ENCODE data around the gene GALNT15.

The GALNT15 gene

DNA sequence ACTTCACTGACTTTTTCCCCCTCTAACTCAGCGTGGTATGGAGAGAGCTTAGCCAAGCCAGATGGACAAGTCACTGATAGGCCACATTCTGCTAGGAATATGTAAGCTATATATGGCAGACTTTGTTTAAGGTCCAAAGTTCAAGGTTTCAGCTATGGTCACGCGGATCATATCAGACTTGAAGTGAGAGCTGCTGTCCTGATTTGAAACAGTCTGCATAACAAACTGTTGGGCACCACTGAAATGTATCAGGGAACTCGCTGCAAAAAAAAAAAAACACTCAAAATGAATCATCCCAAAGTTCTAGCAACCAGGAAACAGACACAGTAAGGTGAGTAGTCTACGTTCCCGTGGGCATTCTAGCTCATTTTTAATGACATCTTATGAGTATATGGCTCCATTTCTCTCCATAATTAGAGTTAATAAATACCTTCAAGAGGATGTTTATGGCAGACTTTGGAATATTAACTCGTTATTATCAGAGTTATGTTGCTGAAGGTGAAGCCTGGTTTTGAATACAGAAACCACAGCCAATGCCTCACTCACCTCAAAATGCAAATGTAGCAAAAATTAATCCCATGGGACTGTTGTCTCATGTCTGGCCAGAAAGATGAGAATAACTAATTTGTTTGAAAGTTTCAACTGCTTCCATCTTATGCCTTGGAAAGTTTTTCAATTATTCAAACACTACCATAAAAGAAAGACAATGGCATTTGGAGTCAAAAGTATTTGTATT is 77.9 kb downstream of the GALNT15 start:
- no peak for DNase-seq (ENCODE audit: low read depth, low spot score)

DNA sequence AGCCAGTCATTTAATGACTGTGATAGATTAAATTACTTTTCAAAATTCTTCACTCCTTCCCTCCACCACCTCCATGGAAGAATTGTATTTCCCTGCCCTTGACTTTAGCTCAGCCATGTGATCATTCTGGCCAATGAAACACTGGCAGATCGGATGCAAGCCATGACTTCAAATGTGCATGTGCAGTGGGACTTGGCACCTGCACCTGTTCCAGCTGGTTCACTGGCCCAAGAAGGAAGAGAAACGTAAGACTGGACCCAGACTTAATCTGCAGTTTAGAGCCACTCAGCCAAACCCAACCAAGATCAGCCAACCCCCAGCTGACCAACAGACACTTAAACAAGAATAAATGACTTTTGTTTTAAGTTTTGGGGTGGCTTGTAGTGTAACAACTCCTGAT is 78.5 kb downstream of the GALNT15 start:
- DNase-seq (ENCODE audit: low read depth, low spot score) = no peak

DNA sequence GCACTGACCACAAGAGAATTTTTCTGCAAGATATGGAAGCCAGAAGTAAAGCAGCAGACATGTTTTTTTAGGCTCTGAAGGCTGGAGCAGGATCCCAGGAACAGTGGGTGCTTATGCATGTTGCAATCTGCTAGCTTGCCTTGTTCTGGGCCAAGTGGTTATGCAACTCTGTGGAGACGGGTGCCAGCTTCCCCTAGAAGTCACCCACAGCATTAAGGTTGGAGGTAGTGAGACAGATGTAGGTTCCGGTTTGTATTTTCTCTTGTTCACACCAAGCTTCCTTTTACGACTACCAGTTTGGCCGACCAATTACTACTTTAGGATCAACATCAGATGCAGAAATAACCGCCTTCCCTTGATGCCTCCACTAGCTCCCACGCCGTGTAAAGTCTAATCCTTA is 79.1 kb downstream of the GALNT15 start:
- no peak for DNase-seq (ENCODE audit: low read depth, low spot score)

DNA sequence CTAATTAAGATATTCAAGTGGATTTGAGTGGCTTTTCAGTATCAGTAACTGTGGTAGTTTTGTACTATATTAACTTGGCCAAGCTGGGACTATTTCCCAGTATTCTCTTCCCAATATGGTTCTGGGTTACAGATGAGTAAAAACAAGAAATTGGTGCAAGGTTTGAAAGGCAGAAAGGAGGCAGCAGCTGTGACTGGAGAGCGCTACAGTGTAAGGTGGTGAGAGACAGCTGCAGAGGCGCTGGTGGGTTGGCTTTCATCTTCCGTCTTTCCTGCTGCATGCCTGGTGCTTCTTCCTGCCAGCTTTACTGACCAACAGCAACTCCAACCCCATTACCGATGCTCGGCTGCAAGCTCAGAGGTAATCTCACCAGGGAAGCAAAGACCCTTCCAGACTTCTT is 80.4 kb downstream of the GALNT15 start:
- no peak for DNase-seq (ENCODE audit: low read depth, low spot score)

DNA sequence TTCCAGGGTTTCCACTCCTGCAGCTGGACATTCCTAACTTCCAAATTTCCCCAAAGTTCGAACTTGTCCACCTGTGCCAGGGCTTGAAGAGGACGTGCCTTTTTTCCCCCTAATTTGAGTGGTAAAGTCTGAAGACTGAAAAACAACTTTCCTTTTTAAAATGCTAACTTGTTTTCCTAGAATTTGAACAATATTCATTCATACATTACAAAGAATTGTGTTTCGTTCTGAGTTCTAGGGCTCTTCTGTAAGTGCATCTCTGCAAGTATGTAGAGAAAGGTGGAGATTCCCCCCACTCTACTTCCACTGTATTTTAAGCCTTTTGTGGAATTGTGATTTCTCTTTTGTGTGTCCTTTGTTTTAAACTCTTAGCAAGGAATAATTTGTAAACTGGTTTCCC is 80.8 kb downstream of the GALNT15 start:
- DNase-seq (ENCODE audit: low read depth, low spot score) = no peak

DNA sequence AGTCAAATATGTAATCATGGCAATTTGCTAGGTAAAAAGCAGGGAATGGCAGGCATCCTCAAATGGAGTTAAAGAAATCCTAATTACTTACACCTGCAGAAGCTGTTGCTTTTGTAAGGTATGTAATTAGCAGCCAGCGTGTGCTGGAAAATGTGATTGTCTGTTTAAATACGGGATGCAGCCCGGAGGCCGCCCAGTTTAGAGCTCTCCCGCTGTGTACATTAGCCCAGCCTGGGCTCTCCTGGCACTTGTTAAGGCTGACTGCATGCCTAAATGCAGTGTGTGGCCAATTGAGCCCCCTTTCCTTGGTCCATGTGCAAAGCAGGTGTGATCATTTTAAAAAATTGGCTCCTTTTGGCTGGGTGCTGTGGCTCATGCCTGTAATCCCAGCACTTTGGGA is 81.2 kb downstream of the GALNT15 start:
- no peak for DNase-seq (ENCODE audit: low read depth, low spot score)

DNA sequence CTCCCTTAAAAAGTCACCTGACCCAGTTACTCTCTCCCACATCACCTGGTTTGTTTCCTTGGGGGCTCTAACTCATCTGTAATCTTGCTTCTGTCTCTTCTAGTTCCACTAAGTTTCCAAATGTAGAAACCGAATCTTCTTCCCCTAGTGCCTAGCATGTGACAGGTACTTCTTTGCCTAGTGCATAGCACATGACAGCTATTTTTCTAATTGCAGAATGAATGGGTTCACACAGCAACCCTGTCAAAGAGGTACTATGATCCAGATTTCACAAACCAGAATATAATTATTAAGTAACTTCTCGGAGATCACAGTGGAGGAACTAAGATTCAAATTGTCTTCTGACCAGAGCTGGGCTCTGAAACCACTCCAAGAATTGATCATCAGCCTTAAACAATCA is 82.8 kb downstream of the GALNT15 start:
- no peak for DNase-seq (ENCODE audit: low read depth, low spot score)

DNA sequence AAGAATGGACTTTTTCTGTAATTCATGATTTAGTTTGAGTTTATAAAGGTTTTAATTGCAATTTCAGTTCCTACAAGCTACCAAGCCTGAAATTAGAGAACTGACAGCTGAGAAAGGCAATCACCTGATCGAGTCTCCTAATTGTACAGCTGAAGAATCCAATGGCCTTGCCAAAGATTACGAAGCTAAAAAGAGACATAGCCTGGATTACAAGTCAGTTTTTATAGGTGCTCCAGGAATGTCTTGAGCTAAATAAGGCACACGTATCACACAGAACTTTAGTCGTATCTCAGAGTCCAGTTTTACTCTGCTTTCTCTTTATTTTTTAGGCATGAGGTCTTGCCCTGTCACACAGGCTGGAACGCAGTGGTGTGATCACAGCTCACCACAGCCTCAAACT is 83.7 kb downstream of the GALNT15 start:
- DNase-seq (ENCODE audit: low read depth, low spot score) = no peak

DNA sequence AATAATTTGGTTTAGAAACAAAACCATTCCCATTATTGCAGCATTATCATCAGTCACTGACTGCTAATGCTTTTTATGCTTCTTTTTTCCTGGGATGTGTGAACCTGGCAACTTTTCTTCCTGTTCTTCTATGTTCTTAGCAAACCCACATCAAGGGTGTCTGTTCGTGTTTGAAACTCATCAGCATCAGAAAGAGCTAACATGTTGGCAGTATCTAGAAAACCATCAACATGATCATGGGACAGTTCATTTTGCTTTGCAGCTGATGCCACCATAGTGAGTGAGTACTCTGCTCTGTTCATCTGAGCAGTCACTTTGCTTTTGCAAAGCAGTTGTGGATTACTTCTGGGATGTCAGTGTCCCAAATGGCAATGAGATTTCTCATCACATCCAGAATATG is 84.4 kb downstream of the GALNT15 start:
- no peak for DNase-seq (ENCODE audit: low read depth, low spot score)

DNA sequence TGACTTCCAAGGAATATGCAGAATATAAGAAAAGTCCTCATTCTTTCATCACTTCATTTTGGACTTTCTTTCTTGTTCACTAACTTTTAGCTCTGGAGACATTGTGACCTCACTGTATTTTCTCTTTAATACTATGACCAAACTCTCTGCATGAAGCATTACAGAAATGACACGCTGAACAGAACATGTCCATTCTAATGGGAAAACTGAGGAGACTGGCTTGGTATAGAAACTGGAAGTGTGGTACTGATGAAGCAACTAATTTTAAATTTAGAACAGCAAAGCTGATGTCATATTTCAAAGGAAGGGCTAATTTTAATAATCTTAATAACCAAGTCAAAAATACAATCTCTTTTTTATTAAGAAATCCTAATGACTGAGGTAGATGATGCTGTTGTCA is 85.6 kb downstream of the GALNT15 start:
- DNase-seq (ENCODE audit: low read depth, low spot score) = no peak

DNA sequence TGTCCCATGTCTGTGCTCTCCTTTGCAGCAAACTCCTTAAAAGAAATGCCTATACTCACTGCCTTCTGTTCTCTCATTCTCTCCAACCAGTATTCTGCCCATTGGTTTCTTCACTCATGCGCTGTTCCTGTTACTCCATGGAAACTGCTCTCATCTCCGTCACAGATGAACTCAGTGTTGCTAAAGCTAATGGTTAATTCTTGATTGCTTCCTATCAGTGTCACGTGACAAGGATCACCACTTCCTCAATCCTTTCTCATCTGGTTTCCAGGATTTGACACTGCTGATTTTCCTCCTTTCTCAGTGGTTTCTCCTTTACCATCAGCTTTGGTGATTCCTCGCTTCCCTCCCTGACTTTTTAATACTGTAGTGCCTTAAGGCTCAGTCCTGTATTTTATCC is 87.7 kb downstream of the GALNT15 start:
- DNase-seq (ENCODE audit: low read depth, low spot score) = no peak

DNA sequence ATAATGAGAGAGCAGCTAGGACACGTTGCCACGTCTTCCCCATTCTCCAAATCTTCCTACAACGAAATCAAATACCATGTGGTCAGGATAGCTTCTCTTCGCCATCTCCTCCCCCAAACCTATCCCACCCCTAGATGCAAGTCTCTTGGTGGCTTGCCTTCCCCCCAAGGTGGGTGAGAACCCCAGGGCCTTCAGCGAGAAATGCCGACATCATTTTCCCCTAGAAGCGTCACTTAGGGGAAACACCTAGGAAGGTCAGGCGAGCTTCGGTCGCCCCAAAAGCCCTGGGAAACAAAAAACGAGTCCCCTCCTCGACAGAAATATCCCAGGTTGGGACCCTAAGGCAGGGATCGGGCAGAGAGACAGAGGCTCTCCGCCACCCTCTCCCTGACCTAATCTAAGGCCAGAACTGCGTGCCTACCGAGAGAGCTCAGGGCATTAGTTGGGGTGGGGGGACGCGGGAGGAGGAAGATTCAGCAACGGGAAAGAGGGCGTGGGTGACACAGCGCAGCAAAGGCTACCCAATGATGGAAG is 89.8 kb downstream of the GALNT15 start:
- no peak for DNase-seq (ENCODE audit: low read depth, low spot score)

DNA sequence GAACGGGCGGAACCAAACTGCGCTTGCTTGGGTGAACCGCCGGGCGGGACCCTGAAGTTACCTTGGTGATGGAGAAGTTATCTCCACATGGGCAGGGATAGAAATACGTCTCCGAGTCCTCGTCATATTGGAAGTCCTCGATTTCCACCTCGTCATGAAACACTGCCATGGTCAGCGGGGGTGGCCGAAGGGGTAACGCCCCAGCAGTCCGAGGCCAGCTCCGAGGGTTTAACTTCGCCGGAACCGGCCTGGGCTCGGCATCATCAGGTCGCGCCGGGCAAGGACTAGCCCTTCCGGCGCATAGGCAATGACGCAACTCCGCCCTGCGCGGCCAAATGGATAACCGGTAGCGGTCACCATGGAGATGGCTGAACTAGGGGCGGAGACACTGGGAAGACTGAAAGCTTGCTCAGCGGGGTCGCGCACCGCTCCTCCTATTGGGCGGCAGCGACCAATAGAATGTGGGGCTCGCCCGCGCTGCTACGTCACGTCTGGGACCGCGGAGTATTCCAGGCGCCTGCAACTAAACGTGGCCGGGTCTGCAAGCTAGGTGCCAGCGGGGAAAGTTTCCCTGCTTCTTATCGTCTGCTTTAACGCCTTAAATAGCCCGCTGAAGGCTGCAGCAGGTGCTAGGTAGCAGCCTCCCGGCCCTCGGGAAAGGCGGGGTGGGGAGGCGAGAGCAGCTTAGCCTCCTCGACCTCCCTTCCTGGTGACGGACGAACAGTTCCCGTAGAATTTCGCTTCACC is 90.4 kb downstream of the GALNT15 start, which contains the start of the genes DPH3 and OXNAD1:
DPH3 (minus strand) TSS at position 236 of the 747 bp plus-strand sequence; CDS start at position 169, 67 bp downstream.
OXNAD1 (plus strand) TSS at position 505 of the 747 bp plus-strand sequence. CDS start 5,741 bp downstream, outside the sequence.
- peak; percentile 95 for DNase-seq (ENCODE audit: low read depth, low spot score)

DNA sequence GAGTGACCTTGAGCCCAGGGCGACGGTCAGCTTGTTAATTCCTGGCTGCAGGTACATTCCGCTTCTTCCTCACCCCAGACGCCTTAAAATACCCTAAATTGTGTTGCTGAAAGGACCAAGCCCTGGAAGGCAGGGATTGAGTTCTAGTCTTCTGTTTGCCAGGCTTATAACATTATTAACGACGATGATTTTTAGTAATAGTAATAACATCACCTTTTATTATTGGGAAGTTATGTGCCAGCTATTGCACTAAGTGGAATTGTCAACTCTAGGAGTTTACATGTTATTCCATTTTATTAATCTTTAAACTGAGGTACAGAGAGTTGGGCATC is 90.9 kb downstream of the GALNT15 start:
- no peak for DNase-seq (ENCODE audit: low read depth, low spot score)

DNA sequence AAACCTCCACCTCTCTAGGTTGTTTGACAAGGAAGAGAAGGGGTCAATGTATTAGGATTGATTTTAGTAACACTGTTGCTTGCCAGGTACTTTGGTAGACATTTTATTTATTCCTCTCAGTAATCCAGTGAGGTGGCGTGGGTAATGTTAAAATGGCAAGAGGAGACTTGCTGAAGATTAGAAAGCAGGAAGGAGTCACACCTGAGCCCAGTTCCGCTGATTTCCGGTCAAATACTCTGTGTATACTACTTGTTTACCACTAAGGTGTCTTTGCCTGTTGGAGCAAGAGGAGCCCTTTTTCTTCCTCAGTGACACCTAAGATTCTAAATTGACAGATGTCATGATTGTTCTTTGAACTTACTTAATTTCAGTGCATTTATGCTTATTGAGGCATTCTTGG is 92.2 kb downstream of the GALNT15 start:
- DNase-seq (ENCODE audit: low read depth, low spot score) = no peak

DNA sequence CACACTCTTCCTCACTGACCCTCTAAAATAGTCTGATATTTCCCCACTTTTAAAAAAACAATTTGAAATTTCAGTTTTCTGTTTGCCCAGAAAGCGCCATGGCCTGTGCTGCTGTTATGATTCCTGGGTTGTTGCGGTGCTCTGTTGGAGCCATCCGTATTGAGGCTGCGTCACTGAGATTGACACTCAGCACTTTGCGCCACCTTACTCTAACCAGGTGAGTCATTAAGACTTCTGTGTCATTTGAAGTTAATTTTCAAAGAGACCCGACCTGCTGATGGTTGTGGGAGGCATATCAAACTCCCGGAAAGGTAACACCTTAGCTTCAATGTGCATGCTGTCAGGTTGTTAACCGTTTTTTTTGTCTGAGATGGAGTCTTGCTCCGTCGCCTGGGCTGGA is 96.4 kb downstream of the GALNT15 start:
- DNase-seq (ENCODE audit: low read depth, low spot score) = no peak

DNA sequence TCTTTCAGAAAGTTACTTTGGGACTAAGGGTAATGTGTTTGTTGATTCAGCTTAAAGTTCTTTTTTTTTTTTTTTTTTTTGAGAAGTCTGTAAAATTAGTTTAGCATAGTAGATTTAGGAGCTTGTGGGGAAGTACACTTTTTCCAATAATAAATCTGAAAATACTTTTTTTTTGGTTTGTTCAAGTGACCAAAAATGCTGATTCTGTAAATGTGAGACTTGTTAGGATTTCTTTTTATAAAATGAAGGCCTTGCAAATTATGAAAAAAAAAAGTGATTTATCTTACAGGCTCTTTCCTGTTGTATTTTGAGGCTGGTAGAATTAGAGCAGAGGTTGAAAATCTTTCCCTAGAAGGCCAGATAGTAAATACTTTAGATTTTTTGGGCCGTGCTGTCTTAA is 98.1 kb downstream of the GALNT15 start:
- DNase-seq (ENCODE audit: low read depth, low spot score) = no peak

DNA sequence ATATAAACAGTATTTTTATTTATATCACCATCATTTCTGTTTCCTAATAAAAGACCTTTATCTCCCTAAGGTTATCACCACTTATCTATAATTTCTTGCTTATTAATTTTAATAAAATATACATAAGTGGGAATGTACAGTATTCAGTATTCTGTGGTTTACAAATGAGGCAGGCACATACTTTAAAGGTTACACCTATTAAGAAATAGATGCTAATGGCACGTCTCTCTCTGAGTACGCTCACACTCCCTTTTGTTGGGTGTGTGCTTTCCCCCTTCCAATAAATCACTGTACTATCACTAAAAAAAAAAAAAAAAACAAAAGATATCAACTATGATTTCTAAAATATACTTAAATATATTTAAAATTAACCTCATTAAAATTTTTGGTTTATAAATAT is 99.4 kb downstream of the GALNT15 start:
- no peak for DNase-seq (ENCODE audit: low read depth, low spot score)

DNA sequence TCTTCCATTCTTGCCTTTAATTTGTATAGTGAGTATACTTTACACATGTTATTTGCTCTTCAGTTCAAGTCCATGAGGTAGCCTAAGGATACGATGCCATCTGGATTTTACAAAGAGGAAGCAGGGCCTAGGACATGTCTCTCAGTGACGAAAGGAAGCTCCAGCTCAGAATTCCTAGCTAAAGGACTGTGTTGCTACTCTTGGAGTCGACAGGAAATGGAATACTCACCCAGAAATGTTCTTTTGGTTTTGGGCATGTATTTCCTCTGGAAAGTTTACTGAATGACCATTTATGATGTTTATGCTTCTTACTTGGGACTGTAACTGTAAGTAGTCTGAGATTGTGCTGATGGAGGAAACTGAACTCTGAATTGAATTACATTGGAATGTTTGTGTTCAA is 103.0 kb downstream of the GALNT15 start:
- DNase-seq (ENCODE audit: low read depth, low spot score) = no peak

DNA sequence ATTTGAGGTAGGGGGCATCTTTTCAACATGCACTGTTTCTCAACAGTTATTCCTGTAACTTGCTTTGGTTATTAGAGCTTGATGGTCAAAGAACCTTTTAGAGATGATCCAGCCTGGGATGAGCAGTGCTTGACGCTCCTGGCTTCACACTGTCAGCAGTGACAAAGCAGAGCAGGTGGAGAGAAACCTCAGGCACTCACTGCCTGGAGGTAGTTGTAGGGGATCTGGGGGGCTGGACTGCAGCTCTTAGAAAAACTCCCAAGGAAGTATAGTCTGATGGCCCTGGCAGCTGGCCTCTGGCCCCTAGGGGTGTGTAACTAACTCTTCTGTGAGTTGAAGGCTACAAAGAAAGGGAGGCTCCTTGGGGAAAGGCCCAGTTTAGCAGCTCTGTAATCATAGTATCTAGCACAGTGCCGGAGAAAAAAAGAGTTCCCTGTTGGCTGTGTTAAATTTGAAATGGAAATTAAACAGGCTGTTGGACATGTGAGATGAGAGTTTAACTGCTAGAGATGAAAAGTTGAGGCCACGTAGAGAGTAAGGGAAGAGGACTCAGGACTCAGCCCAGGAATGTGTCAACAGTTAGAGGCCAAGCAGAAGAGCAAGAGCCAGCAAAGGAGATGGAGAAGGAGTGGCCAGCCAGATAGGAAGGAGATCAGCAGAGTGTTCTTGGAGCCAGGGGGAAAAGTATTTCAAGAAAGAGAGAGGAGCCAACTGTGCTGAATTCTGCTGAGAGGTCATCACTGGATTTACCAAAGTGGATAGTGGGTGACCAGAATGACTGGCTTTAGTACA is 104.7 kb downstream of the GALNT15 start:
- DNase-seq (ENCODE audit: low read depth, low spot score) = no peak

DNA sequence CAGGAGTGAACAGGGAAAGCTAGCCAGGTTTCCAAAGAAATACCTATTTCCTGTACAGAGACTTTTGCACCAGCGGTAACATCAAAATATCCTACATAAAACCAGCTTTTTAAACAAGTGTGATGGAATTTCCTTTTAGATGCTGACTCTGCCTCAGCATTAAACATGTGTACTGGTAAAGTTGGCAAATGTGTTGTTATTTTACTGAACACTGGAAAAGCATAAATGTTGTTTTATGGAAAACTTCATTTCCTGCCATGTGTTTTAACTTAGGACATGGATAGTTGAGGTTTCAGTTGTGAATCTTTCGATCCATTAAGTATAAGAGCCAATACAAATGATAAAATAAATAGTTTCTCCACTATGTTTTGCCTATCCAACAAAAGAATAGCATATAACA is 106.2 kb downstream of the GALNT15 start:
- no peak for DNase-seq (ENCODE audit: low read depth, low spot score)
